H1 (cell line): ENCODE measurements around the gene STPG1. TPM values are rescaled to one million over a fixed set of nuclear protein-coding genes. Genes with fewer than 3 reads are reported as not detected.

Experiments
- CTCF ChIA-PET: fragments of 300-600 bp; sonication (Branson Sonifier 250); formaldehyde crosslinking; loops from one replicate; lab custom pipeline; 2021; ENCODE audit not compliant: partially characterized antibody; lab: Charles Lee
- POLR2A ChIA-PET: fragments of 300-600 bp; sonication (Branson Sonifier 250); formaldehyde crosslinking; loops from one replicate; lab custom pipeline; 2021; ENCODE audit warnings: inconsistent platforms; ENCODE audit not compliant: partially characterized antibody; lab: Charles Lee
- DNase-seq, 2 experiments: peaks; one replicate each; pipeline versions ENCODE4 v3.0.0 to v3.0.0-alpha.2; 2010 to 2022; ENCODE audit warnings: low spot score in 2 of 2, low read depth in 1 of 2, mixed read lengths in 1 of 2
- FAIRE-seq: peaks from 2 replicates; lab custom pipeline; 2011; peaks lifted over from hg19 to GRCh38; lab: Jason Lieb, UNC
- H2AFZ ChIP-seq: 2 replicates; pipeline ENCODE4 v1.8.1; 2012; ENCODE audit warnings: low read length, inconsistent platforms
- H2AK5ac ChIP-seq: 2 replicates; pipeline ENCODE4 v1.6.1; 2013; ENCODE audit warnings: low read depth, low read length
- H2BK120ac ChIP-seq: replicated peaks from 2 replicates; pipeline ENCODE3; 2013; ENCODE audit warnings: low read depth, low read length, inconsistent platforms
- H2BK12ac ChIP-seq: 2 replicates; pipeline ENCODE4 v1.6.1; 2013; ENCODE audit warnings: low read depth, low read length
- H2BK15ac ChIP-seq: 2 replicates; pipeline ENCODE4 v1.6.1; 2013; ENCODE audit warnings: low read length
- H2BK20ac ChIP-seq: 2 replicates; pipeline ENCODE4 v1.6.1; 2013; ENCODE audit warnings: low read length
- H2BK5ac ChIP-seq: 2 replicates; pipeline ENCODE4 v1.6.1; 2013; ENCODE audit warnings: low read depth, low read length
- H3K14ac ChIP-seq: 2 replicates; pipeline ENCODE4 v1.6.1; 2013; ENCODE audit warnings: inconsistent platforms; ENCODE audit not compliant: insufficient read length
- H3K18ac ChIP-seq: 2 replicates; pipeline ENCODE4 v1.6.1; 2013; ENCODE audit warnings: low read length; ENCODE audit errors: extremely low read depth
- H3K23ac ChIP-seq: 2 replicates; pipeline ENCODE4 v1.6.1; 2013; ENCODE audit warnings: inconsistent platforms; ENCODE audit not compliant: insufficient read length
- H3K23me2 ChIP-seq: 2 replicates; pipeline ENCODE4 v1.6.1; 2013; ENCODE audit warnings: low read depth, low read length
- H3K27ac ChIP-seq: 2 replicates; pipeline ENCODE4 v1.6.1; 2011; ENCODE audit warnings: low read depth, low read length, inconsistent platforms
- H3K27me3 ChIP-seq, 4 experiments: replicated peaks in 1 of 4; 1 replicate in 1 of 4; 2 replicates in 3 of 4; pipeline versions ENCODE4 v1.6.1 to v1.8.1; 2011 to 2013; ENCODE audit warnings: low read length in 3 of 4, mild to moderate bottlenecking in 3 of 4, inconsistent platforms in 2 of 4, mixed read lengths in 2 of 4, moderate library complexity in 1 of 4; ENCODE audit not compliant: control insufficient read depth in 3 of 4, insufficient read depth in 3 of 4; ENCODE audit errors: extremely low read depth in 1 of 4
- H3K36me3 ChIP-seq, 4 experiments: 2 replicates each; pipeline versions ENCODE4 v1.6.1 to v1.8.1; 2011 to 2013; ENCODE audit warnings: mild to moderate bottlenecking in 4 of 4, low read length in 3 of 4, moderate library complexity in 2 of 4, control low read depth in 1 of 4, inconsistent platforms in 1 of 4; ENCODE audit not compliant: insufficient read depth in 4 of 4, control insufficient read depth in 2 of 4
- H3K4ac ChIP-seq: replicated peaks from 2 replicates; pipeline ENCODE3; 2013; ENCODE audit warnings: low read length, low read depth, mixed read lengths, inconsistent platforms; ENCODE audit not compliant: insufficient read length
- H3K4me1 ChIP-seq, 4 experiments: replicated peaks in 1 of 4; 1 replicate in 1 of 4; 2 replicates in 3 of 4; pipeline versions ENCODE4 v1.6.1 to v1.8.1; 2011 to 2013; ENCODE audit warnings: low read length in 3 of 4, inconsistent platforms in 2 of 4, mixed read lengths in 1 of 4; ENCODE audit not compliant: insufficient read depth in 4 of 4, control insufficient read depth in 3 of 4
- H3K4me2 ChIP-seq, 2 experiments: 2 replicates each; pipeline versions ENCODE4 v1.6.1 to v1.8.1; 2011 to 2013; ENCODE audit warnings: low read depth in 2 of 2, low read length in 2 of 2, control low read depth in 1 of 2, inconsistent platforms in 1 of 2, mild to moderate bottlenecking in 1 of 2; ENCODE audit not compliant: insufficient read depth in 1 of 2
- H3K4me3 ChIP-seq, 4 experiments: fragments of 200-600, 300-600 bp in 1 of 4; sonication (generic), shearing (Covaris generic), sonication (Bioruptor Twin) in 1 of 4; 2 replicates each; pipeline versions ENCODE4 v1.5.1 to v1.8.1; 2011 to 2016; ENCODE audit warnings: low read length in 4 of 4, low read depth in 3 of 4, control low read depth in 2 of 4, inconsistent platforms in 2 of 4, mild to moderate bottlenecking in 2 of 4, mixed read lengths in 1 of 4, moderate library complexity in 1 of 4; ENCODE audit not compliant: insufficient read depth in 2 of 4; ENCODE audit errors: extremely low read depth in 1 of 4
- H3K56ac ChIP-seq: replicated peaks from 2 replicates; pipeline ENCODE3; 2013; ENCODE audit warnings: low read depth, mild to moderate bottlenecking, mixed read lengths, low read length, inconsistent platforms; ENCODE audit not compliant: insufficient read length
- H3K79me1 ChIP-seq: 2 replicates; pipeline ENCODE4 v1.6.1; 2013; ENCODE audit warnings: low read depth, low read length, control low read depth
- H3K79me2 ChIP-seq, 2 experiments: 2 replicates each; pipeline versions ENCODE4 v1.6.1 to v1.8.1; 2012 to 2013; ENCODE audit warnings: low read length in 2 of 2, mild to moderate bottlenecking in 2 of 2, inconsistent platforms in 1 of 2; ENCODE audit not compliant: insufficient read depth in 2 of 2, control insufficient read depth in 1 of 2
- H3K9ac ChIP-seq, 4 experiments: replicated peaks in 1 of 4; 1 replicate in 1 of 4; 2 replicates in 3 of 4; pipeline versions ENCODE4 v1.6.1 to v1.8.1; 2011 to 2013; ENCODE audit warnings: low read depth in 3 of 4, low read length in 3 of 4, control low read depth in 2 of 4, mild to moderate bottlenecking in 2 of 4, moderate library complexity in 2 of 4, inconsistent platforms in 1 of 4; ENCODE audit errors: extremely low read depth in 1 of 4
- H3K9me3 ChIP-seq, 2 experiments: 2 replicates each; pipeline versions ENCODE4 v1.6.1 to v1.8.1; 2012 to 2013; ENCODE audit warnings: mild to moderate bottlenecking in 2 of 2, moderate library complexity in 2 of 2, control low read depth in 1 of 2, inconsistent platforms in 1 of 2, low read depth in 1 of 2, low read length in 1 of 2, mixed read lengths in 1 of 2; ENCODE audit not compliant: insufficient read depth in 2 of 2
- H4K20me1 ChIP-seq, 2 experiments: replicated peaks in 1 of 2; 2 replicates each; pipeline versions ENCODE3 to v1.8.1; 2011 to 2013; ENCODE audit warnings: inconsistent platforms in 2 of 2, low read length in 2 of 2, mild to moderate bottlenecking in 1 of 2; ENCODE audit not compliant: insufficient read depth in 2 of 2, control insufficient read depth in 1 of 2
- H4K5ac ChIP-seq: 2 replicates; pipeline ENCODE4 v1.6.1; 2013; ENCODE audit warnings: low read length, low read depth, mixed read lengths, inconsistent platforms; ENCODE audit not compliant: insufficient read length
- H4K8ac ChIP-seq: 2 replicates; pipeline ENCODE4 v1.8.0; 2013; ENCODE audit warnings: mild to moderate bottlenecking, moderate library complexity, low read length, inconsistent platforms; ENCODE audit not compliant: insufficient read depth; ENCODE audit errors: extremely low read depth
- H4K91ac ChIP-seq: replicated peaks from 2 replicates; pipeline ENCODE3; 2013; ENCODE audit warnings: low read length, mixed read lengths, inconsistent platforms; ENCODE audit not compliant: insufficient read length
- CEBPB ChIP-seq: IDR thresholded peaks from 2 replicates; pipeline ENCODE4 v1.6.1; 2012; ENCODE audit warnings: low read depth, low read length
- KDM5A ChIP-seq: fragments of 200-600 bp; IDR thresholded peaks from 2 replicates; pipeline ENCODE4 v1.7.1; 2012; ENCODE audit warnings: mild to moderate bottlenecking, low read length, inconsistent platforms, mixed read lengths
- whole genome bisulfite sequencing, 2 experiments: shearing (Covaris generic) in 1 of 2; methylation state at CpG; one replicate each; pipeline versions ENCODE4 v1.1.6 to v1.1.7; 2013 to 2015; ENCODE audit warnings: low lambda C conversion rate in 2 of 2, mixed read lengths in 2 of 2, inconsistent platforms in 1 of 2, low coverage in 1 of 2, missing lambda C conversion rate in 1 of 2; ENCODE audit not compliant: insufficient replicate concordance in 2 of 2, insufficient coverage in 1 of 2, insufficient read length in 1 of 2; ENCODE audit errors: extremely low coverage in 1 of 2, missing lambda C conversion rate in 1 of 2; 5-methylcytosine and 5-hydroxymethylcytosine counted together
- polyA plus RNA-seq, 7 experiments: library from polyadenylated mRNA; depleted of rRNA in 3 of 7; stranded (reverse) in 5 of 7; unstranded in 2 of 7; fragments of >200 nt in 5 of 7; fragments of 200-250 nt in 2 of 7; gene quantifications; 1 replicate in 5 of 7; 2 replicates in 1 of 7; 4 replicates in 1 of 7; pipeline versions ENCODE4 v1.2.1 to v1.2.3, GENCODE V29; 2011 to 2013; ENCODE audit warnings: missing spikeins in 2 of 7, mixed read lengths in 2 of 7
- total RNA-seq: library from RNA; stranded (reverse); fragmentation: NEBNext Ultra II Directional; extraction: Animal tissue kit (Norgen Biotek cat#: 25700); gene quantifications from 2 replicates; pipeline ENCODE4 v1.2.1, GENCODE V29; 2021

The STPG1 gene
- total and polyA plus RNA-seq, 2 of the 8 experiments (the other 6 are each of a cell fraction or from before 2014, with no cell fraction given), result 10.3 to 11.2 TPM

DNA sequence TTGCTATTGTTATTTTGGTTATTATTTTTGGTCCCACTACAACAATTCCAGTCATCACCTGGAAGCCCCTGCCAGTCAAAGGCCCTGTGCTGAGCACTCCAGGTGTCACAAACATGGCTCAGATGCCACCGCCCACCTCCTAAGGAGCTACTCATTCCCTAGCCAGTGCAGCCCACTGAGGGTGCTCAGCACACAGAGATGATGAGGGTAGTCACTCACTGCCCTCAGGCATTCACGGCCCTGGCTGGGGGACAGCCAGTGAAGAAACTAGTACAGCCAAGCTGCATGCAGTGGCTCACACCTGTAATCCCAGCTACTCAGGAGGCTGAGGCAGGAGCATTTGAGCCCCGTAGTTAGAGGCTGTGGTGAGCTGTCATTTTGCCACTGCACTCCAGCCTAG lies 44.3 kb upstream of the STPG1 start:
- Histone ChIP-seq H3K4me1 (no peaks in the 10 kb centered on the region), H3K56ac (no peak overlapping the region), H3K4me2 (no peak overlapping the region), H3K23me2 (no peaks in the 10 kb centered on the region), H2BK15ac (no peak overlapping the region; the same call in 1 of the 2 replicates), H3K27me3 (no peaks in the 10 kb centered on the region), H3K9me3 (no peaks in the 10 kb centered on the region; a peak in 1 of 4 replicates), H4K20me1 (no peaks in the 10 kb centered on the region), H2BK12ac (no peak overlapping the region), H2BK5ac (no peak overlapping the region), H3K4me3 (no peak overlapping the region), H2AFZ (no peak overlapping the region), H2BK120ac (no peak overlapping the region), H3K18ac (no peak overlapping the region), H3K27ac (no peak overlapping the region), H3K79me1 (peaks cover 2% of the 10 kb centered on the region; the same call in 1 of the 2 replicates), H4K8ac (peak overlapping the region; percentile 37; the same call in 1 of the 2 replicates), H3K9ac (no peak overlapping the region), H3K36me3 (no peaks in the 10 kb centered on the region), H3K79me2 (no peaks in the 10 kb centered on the region), H4K5ac (no peak overlapping the region), H3K23ac (no peak overlapping the region), H3K14ac (no peak overlapping the region), H2BK20ac (no peak overlapping the region), H4K91ac (peak overlapping the region; percentile 62), H2AK5ac (0 out of 2 replicates have a peak overlapping the region, but pooled peaks have one; percentile 65), H3K4ac (no peak overlapping the region)
- no peak for FAIRE-seq
- ChIA-PET CTCF (interaction anchor here (0.8 to 1.4 kb wide), 5 partner anchors 12 to 256 kb away, joined by 3 to 4 read pairs (median 3); partner anchors contain the start of gene NIPAL3), POLR2A (interaction anchor here (0.5 to 1.5 kb wide), 2 partner anchors 36 to 44 kb away, joined by 3 to 4 read pairs; no protein-coding TSS in a partner anchor)
- WGBS, 2 experiments, result 93% methylated on average over 3 of the region's 3 CpGs; no CpG with 5 or more reads in 1 of the 2 experiments
- no peak for DNase-seq
- TF ChIP-seq CEBPB, result no peak
- no peak for TF ChIP-seq KDM5A
